ENCODE results near the gene DUOXA1. TPM values are rescaled to one million over a fixed set of nuclear protein-coding genes. Genes with fewer than 3 reads are reported as not detected.

The DUOXA1 gene
- total RNA-seq, 1 experiment from 2014 or later: 0.09 TPM

DNA sequence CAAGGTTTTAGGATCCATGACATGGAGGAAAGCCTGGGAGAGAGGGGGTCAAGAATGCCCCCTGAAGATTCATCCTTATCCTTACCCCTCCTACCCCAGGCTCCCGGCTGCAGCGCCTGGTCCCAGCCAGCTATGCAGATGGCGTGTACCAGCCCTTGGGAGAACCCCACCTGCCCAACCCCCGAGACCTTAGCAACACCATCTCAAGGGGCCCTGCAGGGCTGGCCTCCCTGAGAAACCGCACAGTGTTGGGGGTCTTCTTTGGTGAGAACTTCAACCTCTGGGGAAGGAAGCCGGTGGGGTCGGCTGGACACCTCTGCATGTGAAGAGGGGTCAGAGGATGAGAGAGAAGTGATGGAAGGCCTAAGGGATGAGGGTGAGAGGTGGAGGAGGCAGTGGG, 4.4 kb upstream of the DUOXA1 start:
- Mint-ChIP-seq H3K36me3 (no peaks in the 10 kb centered on the region), H3K9me3 (no peaks in the 10 kb centered on the region), H3K27ac (no peak overlapping the region), H3K27me3 (ENCODE audit: low read depth) (peaks cover 89% of the 10 kb centered on the region), H3K4me1 (peaks cover 12% of the 10 kb centered on the region), H3K4me3 (no peak overlapping the region)
- POLR2A ChIA-PET: no interaction called here
- DNase-seq (ENCODE audit: low spot score): no peak
- TF ChIP-seq NR3C1 (CRISPR knock-in tag; conservative IDR thresholded peaks at IDR 0.05; ENCODE audit: low read depth) (no peak), PRRX2 (CRISPR knock-in tag; IDR thresholded peaks at IDR 0.05) (no peak), ZNF232 (CRISPR knock-in tag; IDR thresholded peaks at IDR 0.05) (no peak), CREB1 (CRISPR knock-in tag; IDR thresholded peaks at IDR 0.05) (no peak)
- TF ChIP-seq, protein P1, sequence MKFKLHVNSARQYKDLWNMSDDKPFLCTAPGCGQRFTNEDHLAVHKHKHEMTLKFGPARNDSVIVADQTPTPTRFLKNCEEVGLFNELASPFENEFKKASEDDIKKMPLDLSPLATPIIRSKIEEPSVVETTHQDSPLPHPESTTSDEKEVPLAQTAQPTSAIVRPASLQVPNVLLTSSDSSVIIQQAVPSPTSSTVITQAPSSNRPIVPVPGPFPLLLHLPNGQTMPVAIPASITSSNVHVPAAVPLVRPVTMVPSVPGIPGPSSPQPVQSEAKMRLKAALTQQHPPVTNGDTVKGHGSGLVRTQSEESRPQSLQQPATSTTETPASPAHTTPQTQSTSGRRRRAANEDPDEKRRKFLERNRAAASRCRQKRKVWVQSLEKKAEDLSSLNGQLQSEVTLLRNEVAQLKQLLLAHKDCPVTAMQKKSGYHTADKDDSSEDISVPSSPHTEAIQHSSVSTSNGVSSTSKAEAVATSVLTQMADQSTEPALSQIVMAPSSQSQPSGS (CRISPR knock-in tag; IDR thresholded peaks at IDR 0.05; ENCODE audit: borderline replicate concordance, low read depth): no peak
- TF ChIP-seq, protein P2, sequence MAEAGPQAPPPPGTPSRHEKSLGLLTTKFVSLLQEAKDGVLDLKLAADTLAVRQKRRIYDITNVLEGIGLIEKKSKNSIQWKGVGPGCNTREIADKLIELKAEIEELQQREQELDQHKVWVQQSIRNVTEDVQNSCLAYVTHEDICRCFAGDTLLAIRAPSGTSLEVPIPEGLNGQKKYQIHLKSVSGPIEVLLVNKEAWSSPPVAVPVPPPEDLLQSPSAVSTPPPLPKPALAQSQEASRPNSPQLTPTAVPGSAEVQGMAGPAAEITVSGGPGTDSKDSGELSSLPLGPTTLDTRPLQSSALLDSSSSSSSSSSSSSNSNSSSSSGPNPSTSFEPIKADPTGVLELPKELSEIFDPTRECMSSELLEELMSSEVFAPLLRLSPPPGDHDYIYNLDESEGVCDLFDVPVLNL (CRISPR knock-in tag; IDR thresholded peaks at IDR 0.05; ENCODE audit: borderline replicate concordance, low read depth): no peak
- CTCF ChIA-PET: interaction anchor here (1.6 to 11.0 kb wide), 4 partner anchors 8 to 29 kb away, joined by 5 to 231 read pairs (median 14); partner anchors contain the start of genes DUOX2 and DUOXA2
- no peak for ATAC-seq

DNA sequence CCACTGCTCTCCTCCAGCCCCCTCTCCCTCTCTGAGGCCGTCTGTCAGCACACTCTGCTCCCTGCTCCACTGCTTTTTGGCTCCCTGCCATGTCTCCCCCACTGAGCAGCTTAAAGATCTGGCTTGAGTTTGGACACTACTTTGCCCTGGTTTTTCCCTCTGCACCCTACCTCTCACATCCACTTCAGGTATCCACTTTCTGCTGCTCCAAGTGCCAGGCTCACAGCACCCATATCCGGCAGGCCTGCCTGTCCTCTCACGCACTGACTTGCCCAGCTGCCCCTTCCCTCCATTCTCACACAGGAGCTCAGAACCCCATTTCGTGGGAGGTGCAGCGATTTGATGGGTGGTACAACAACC, 3.9 kb upstream of the DUOXA1 start:
- no peak overlapping the region for H3K4me3 Mint-ChIP-seq
- no peaks in the 10 kb centered on the region for H3K9me3 Mint-ChIP-seq
- CTCF ChIA-PET: interaction anchor here (1.8 to 11.0 kb wide), 2 partner anchors 19 to 29 kb away, joined by 12 to 231 read pairs; partner anchors contain the start of genes DUOX2 and DUOXA2
- POLR2A ChIA-PET: no interaction called here
- ATAC-seq (no peak), DNase-seq (ENCODE audit: low spot score) (no peak)
- peaks cover 12% of the 10 kb centered on the region for H3K4me1 Mint-ChIP-seq
- H3K27ac Mint-ChIP-seq: no peak overlapping the region
- TF ChIP-seq, protein P3, sequence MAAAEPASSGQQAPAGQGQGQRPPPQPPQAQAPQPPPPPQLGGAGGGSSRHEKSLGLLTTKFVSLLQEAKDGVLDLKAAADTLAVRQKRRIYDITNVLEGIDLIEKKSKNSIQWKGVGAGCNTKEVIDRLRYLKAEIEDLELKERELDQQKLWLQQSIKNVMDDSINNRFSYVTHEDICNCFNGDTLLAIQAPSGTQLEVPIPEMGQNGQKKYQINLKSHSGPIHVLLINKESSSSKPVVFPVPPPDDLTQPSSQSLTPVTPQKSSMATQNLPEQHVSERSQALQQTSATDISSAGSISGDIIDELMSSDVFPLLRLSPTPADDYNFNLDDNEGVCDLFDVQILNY (CRISPR knock-in tag; IDR thresholded peaks at IDR 0.05): no peak
- TF ChIP-seq NFATC4 (CRISPR knock-in tag; IDR thresholded peaks at IDR 0.05) (no peak), FOXP1 (CRISPR knock-in tag; IDR thresholded peaks at IDR 0.05; ENCODE audit: borderline replicate concordance) (no peak)
- TF ChIP-seq, protein P4, sequence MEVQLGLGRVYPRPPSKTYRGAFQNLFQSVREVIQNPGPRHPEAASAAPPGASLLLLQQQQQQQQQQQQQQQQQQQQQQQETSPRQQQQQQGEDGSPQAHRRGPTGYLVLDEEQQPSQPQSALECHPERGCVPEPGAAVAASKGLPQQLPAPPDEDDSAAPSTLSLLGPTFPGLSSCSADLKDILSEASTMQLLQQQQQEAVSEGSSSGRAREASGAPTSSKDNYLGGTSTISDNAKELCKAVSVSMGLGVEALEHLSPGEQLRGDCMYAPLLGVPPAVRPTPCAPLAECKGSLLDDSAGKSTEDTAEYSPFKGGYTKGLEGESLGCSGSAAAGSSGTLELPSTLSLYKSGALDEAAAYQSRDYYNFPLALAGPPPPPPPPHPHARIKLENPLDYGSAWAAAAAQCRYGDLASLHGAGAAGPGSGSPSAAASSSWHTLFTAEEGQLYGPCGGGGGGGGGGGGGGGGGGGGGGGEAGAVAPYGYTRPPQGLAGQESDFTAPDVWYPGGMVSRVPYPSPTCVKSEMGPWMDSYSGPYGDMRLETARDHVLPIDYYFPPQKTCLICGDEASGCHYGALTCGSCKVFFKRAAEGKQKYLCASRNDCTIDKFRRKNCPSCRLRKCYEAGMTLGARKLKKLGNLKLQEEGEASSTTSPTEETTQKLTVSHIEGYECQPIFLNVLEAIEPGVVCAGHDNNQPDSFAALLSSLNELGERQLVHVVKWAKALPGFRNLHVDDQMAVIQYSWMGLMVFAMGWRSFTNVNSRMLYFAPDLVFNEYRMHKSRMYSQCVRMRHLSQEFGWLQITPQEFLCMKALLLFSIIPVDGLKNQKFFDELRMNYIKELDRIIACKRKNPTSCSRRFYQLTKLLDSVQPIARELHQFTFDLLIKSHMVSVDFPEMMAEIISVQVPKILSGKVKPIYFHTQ (CRISPR knock-in tag; IDR thresholded peaks at IDR 0.05): no peak
- TF ChIP-seq, protein P5, sequence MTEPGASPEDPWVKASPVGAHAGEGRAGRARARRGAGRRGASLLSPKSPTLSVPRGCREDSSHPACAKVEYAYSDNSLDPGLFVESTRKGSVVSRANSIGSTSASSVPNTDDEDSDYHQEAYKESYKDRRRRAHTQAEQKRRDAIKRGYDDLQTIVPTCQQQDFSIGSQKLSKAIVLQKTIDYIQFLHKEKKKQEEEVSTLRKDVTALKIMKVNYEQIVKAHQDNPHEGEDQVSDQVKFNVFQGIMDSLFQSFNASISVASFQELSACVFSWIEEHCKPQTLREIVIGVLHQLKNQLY (CRISPR knock-in tag; IDR thresholded peaks at IDR 0.05): no peak
- peaks cover 91% of the 10 kb centered on the region for H3K27me3 Mint-ChIP-seq (ENCODE audit: low read depth)
- no peaks in the 10 kb centered on the region for H3K36me3 Mint-ChIP-seq

DNA sequence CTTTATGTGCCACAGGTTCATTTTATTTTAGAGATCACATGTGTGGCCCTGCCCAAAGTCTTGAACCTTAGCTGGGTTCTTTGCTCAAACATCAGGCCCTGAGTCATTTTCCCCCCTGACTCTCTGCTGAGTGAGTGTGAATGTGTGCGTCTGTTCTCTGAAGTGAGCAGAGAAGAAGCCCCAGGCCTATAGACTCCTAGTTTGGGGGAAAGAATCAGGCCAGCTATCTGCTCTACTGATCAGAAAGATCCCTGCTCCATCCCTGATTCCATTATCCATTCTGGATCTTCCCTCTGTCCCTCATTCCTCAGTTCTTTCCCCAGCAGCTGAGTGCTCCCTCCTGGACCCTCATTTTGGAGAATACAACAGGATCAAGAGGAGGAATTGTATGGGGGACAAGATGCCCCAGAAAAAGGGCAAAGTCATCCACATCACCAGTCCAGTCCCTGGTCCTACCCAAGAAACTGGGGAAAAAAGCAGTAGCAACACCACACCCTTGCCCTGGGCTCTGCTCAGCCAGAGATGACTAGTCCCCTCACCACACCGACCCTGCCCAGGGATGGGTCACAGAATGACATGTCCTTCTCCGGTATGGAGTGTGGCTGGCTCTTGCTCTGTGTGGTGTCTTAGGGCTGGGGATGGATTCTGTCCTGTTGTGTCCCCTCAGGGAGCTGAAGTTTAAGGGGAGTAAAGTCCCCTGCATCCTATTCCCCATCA, 3.3 kb upstream of the DUOXA1 start:
- CTCF ChIA-PET: interaction anchor here (1.8 to 11.0 kb wide), 2 partner anchors 18 to 30 kb away, joined by 12 to 231 read pairs; partner anchors contain the start of genes DUOX2 and DUOXA2
- no peak overlapping the region for H3K4me3 Mint-ChIP-seq
- no peak overlapping the region for H3K27ac Mint-ChIP-seq
- no peaks in the 10 kb centered on the region for H3K36me3 Mint-ChIP-seq
- H3K4me1 Mint-ChIP-seq: peaks cover 15% of the 10 kb centered on the region
- no peak for DNase-seq (ENCODE audit: low spot score)
- no peaks in the 10 kb centered on the region for H3K9me3 Mint-ChIP-seq
- peaks cover 91% of the 10 kb centered on the region for H3K27me3 Mint-ChIP-seq (ENCODE audit: low read depth)
- POLR2A ChIA-PET: no interaction called here
- no peak for ATAC-seq
- TF ChIP-seq, protein P6, sequence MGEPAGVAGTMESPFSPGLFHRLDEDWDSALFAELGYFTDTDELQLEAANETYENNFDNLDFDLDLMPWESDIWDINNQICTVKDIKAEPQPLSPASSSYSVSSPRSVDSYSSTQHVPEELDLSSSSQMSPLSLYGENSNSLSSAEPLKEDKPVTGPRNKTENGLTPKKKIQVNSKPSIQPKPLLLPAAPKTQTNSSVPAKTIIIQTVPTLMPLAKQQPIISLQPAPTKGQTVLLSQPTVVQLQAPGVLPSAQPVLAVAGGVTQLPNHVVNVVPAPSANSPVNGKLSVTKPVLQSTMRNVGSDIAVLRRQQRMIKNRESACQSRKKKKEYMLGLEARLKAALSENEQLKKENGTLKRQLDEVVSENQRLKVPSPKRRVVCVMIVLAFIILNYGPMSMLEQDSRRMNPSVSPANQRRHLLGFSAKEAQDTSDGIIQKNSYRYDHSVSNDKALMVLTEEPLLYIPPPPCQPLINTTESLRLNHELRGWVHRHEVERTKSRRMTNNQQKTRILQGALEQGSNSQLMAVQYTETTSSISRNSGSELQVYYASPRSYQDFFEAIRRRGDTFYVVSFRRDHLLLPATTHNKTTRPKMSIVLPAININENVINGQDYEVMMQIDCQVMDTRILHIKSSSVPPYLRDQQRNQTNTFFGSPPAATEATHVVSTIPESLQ (CRISPR knock-in tag; IDR thresholded peaks at IDR 0.05): no peak
- TF ChIP-seq SP1 (CRISPR knock-in tag; conservative IDR thresholded peaks at IDR 0.05) (no peak), SOX15 (CRISPR knock-in tag; IDR thresholded peaks at IDR 0.05) (no peak), ZNF219 (CRISPR knock-in tag; IDR thresholded peaks at IDR 0.05; ENCODE audit: borderline replicate concordance) (no peak), RORB (CRISPR knock-in tag; IDR thresholded peaks at IDR 0.05) (no peak), ZNF396 (CRISPR knock-in tag; IDR thresholded peaks at IDR 0.05; ENCODE audit: borderline replicate concordance) (no peak), NFYB (CRISPR knock-in tag; conservative IDR thresholded peaks at IDR 0.05; ENCODE audit: low read depth) (no peak)
- TF ChIP-seq, protein P3 (CRISPR knock-in tag; IDR thresholded peaks at IDR 0.05): no peak
- TF ChIP-seq, protein P7, sequence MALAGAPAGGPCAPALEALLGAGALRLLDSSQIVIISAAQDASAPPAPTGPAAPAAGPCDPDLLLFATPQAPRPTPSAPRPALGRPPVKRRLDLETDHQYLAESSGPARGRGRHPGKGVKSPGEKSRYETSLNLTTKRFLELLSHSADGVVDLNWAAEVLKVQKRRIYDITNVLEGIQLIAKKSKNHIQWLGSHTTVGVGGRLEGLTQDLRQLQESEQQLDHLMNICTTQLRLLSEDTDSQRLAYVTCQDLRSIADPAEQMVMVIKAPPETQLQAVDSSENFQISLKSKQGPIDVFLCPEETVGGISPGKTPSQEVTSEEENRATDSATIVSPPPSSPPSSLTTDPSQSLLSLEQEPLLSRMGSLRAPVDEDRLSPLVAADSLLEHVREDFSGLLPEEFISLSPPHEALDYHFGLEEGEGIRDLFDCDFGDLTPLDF (CRISPR knock-in tag; IDR thresholded peaks at IDR 0.05): no peak
